Liver (tissue), 9 donors: ENCODE results near the gene FLVCR2. TPM values are rescaled to one million over a fixed set of nuclear protein-coding genes. Genes with fewer than 3 reads are reported as not detected.

Experiments used
- DNase-seq: peaks from one replicate; pipeline ENCODE4 v3.0.0-alpha.2; 2017; ENCODE audit warnings: low spot score
- H3K27ac ChIP-seq, 2 donors: one replicate each; pipeline ENCODE4 v1.7.0; 2013; ENCODE audit warnings: inconsistent platforms in 2 of 2, low read length in 2 of 2, control low read depth in 1 of 2, low read depth in 1 of 2, mild to moderate bottlenecking in 1 of 2
- H3K27me3 ChIP-seq, 4 donors: one replicate each; pipeline versions ENCODE4 v1.6.1 to v1.7.0; 2013; ENCODE audit warnings: low read length in 3 of 4, inconsistent platforms in 1 of 4, mild to moderate bottlenecking in 1 of 4, moderate library complexity in 1 of 4; ENCODE audit not compliant: control insufficient read depth in 4 of 4, insufficient read depth in 4 of 4
- H3K36me3 ChIP-seq, 4 donors: one replicate each; pipeline versions ENCODE4 v1.6.1 to v1.7.0; 2013; ENCODE audit warnings: low read length in 3 of 4, mild to moderate bottlenecking in 3 of 4, low read depth in 1 of 4, moderate library complexity in 1 of 4; ENCODE audit not compliant: control insufficient read depth in 4 of 4, insufficient read depth in 3 of 4
- H3K4me1 ChIP-seq, 4 donors: one replicate each; pipeline versions ENCODE4 v1.6.1 to v1.7.0; 2013; ENCODE audit warnings: low read length in 3 of 4, mild to moderate bottlenecking in 3 of 4, moderate library complexity in 1 of 4; ENCODE audit not compliant: control insufficient read depth in 4 of 4, insufficient read depth in 4 of 4
- H3K4me3 ChIP-seq, 3 donors: one replicate each; pipeline versions ENCODE4 v1.6.1 to v1.7.0; 2013; ENCODE audit warnings: low read length in 3 of 3, control low read depth in 1 of 3, low read depth in 1 of 3, mild to moderate bottlenecking in 1 of 3
- H3K9ac ChIP-seq, 2 donors: one replicate each; pipeline ENCODE4 v1.7.0; 2013; ENCODE audit warnings: low read length in 2 of 2, mild to moderate bottlenecking in 2 of 2, moderate library complexity in 2 of 2, control low read depth in 1 of 2, low read depth in 1 of 2
- H3K9me3 ChIP-seq, 4 donors: one replicate each; pipeline versions ENCODE4 v1.6.1 to v1.7.0; 2013; ENCODE audit warnings: low read length in 3 of 4; ENCODE audit not compliant: control insufficient read depth in 4 of 4
- EGR1 ChIP-seq, 2 donors: IDR thresholded peaks; 2 replicates each; pipeline ENCODE4 v1.6.1; 2016 to 2018; ENCODE audit warnings: antibody characterized with exemption in 2 of 2, low read depth in 2 of 2
- FOXA1 ChIP-seq: IDR thresholded peaks from 2 replicates; pipeline ENCODE4 v1.6.1; 2016; ENCODE audit warnings: antibody characterized with exemption
- GABPA ChIP-seq, 2 donors: IDR thresholded peaks in 1 of 2; conservative IDR thresholded peaks in 1 of 2; 2 replicates each; pipeline ENCODE4 v1.6.1; 2016; ENCODE audit warnings: antibody characterized with exemption in 2 of 2, mild to moderate bottlenecking in 1 of 2, moderate library complexity in 1 of 2
- HNF4A ChIP-seq, 2 donors: conservative IDR thresholded peaks; 2 replicates each; pipeline ENCODE4 v1.6.1; 2016; ENCODE audit warnings: antibody characterized with exemption in 2 of 2, mild to moderate bottlenecking in 2 of 2
- HNF4G ChIP-seq: IDR thresholded peaks from 2 replicates; pipeline ENCODE4 v1.6.1; 2016; ENCODE audit warnings: antibody characterized with exemption
- MAX ChIP-seq: IDR thresholded peaks from 2 replicates; pipeline ENCODE4 v1.6.1; 2016; ENCODE audit warnings: antibody characterized with exemption
- NR2F2 ChIP-seq: IDR thresholded peaks from 2 replicates; pipeline ENCODE4 v1.6.1; 2016; ENCODE audit warnings: antibody characterized with exemption
- RAD21 ChIP-seq, 2 donors: IDR thresholded peaks; 2 replicates each; pipeline ENCODE4 v1.6.1; 2016; ENCODE audit warnings: antibody characterized with exemption in 2 of 2, mild to moderate bottlenecking in 2 of 2
- SP1 ChIP-seq: IDR thresholded peaks from 2 replicates; pipeline ENCODE4 v1.6.1; 2018; ENCODE audit warnings: antibody characterized with exemption, mild to moderate bottlenecking
- TAF1 ChIP-seq: conservative IDR thresholded peaks from 2 replicates; pipeline ENCODE4 v1.6.1; 2016; ENCODE audit warnings: antibody characterized with exemption, mild to moderate bottlenecking
- YY1 ChIP-seq: IDR thresholded peaks from 2 replicates; pipeline ENCODE4 v1.6.1; 2016; ENCODE audit warnings: antibody characterized with exemption, mild to moderate bottlenecking
- WGBS: extraction: QIAGEN DNeasy Blood & Tissue Kit; methylation state at CpG from one replicate; pipeline ENCODE4 v1.1.7; 2013; 5-methylcytosine and 5-hydroxymethylcytosine counted together
- polyA plus RNA-seq, 2 donors: library from polyadenylated mRNA; stranded (reverse) in 1 of 2; unstranded in 1 of 2; fragments of 200-250 nt in 1 of 2; fragments of >200 nt in 1 of 2; fragmentation: Nextera tagmentation in 1 of 2; extraction: Ambion mirVana in 1 of 2; gene quantifications; one replicate each; pipeline versions ENCODE4 v1.2.1 to v1.2.3, GENCODE V29; 2013 to 2015
- total RNA-seq, 2 donors: library from RNA; depleted of rRNA; stranded (reverse); fragments of >200 nt; gene quantifications; one replicate each; pipeline ENCODE4 v1.2.3, GENCODE V29; 2014
- TF ChIP-seq, protein P1 (sequence below): IDR thresholded peaks from 2 replicates; pipeline ENCODE4 v1.6.1; 2016; ENCODE audit warnings: antibody characterized with exemption
- TF ChIP-seq, protein P2 (sequence below): IDR thresholded peaks from 2 replicates; pipeline ENCODE4 v1.6.1; 2016; ENCODE audit warnings: antibody characterized with exemption
- TF ChIP-seq, protein P3 (sequence below): IDR thresholded peaks from 2 replicates; pipeline ENCODE4 v1.6.1; 2016; ENCODE audit warnings: antibody characterized with exemption, mild to moderate bottlenecking
- TF ChIP-seq, protein P4 (sequence below): fragments of 150-350 bp; IDR thresholded peaks from 2 replicates; pipeline ENCODE4 v1.5.1; 2017; ENCODE audit warnings: improper control_type of control experiment, low read depth, low read length; ENCODE audit not compliant: missing input control
- donor health status: healthy.
- donor health status: healthy.
- donor health status: healthy.
- donor health status: healthy.
- donor health status: healthy.

Gene FLVCR2
- total and polyA plus RNA-seq, 4 donors: 8.7 to 13.1 (median 11.3) TPM

DNA sequence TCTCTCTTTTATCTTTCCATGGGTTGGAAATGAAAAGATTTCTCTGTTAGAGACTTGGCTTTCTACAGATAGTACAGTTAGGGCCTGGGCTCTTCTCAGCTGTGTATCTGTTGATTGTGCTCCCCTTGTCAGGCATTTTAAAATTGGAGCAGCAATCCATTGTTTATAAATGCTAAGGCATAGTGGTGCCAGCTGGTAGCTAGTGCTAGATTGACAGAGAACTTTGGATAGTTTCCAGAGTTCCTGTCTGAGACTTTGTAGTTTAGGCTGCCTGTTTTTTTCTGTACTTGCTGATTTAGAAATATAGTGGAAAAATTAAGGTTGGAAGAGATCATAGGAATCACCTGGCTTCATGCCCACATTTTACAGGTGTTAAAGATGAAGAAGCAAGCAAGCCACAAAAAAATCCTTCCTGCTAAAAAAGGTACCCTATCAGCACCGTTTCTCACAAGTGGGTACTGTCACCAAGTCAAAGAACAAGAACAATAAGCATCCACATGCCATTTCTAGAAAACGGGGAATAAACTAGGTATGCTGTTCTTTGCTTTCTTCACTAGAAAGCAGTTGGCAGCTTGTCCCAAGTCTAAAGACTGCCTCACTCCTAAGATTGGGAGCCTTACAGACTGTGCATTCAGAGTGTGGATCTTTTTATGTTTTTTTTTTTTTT lies 88.8 kb downstream of the FLVCR2 start:
- Histone ChIP-seq H3K36me3 (peaks cover 0 to 18% (median 18%) of the 10 kb centered on the region in 4 donors), H3K4me3 (no peak overlapping the region), H3K9me3 (no peaks in the 10 kb centered on the region), H3K9ac (no peak overlapping the region), H3K4me1 (no peaks in the 10 kb centered on the region), H3K27ac (no peak overlapping the region), H3K27me3 (no peaks in the 10 kb centered on the region)
- 92% methylated on average over 2 of the region's 2 CpGs for WGBS
- no peak for DNase-seq
- no peak for TF ChIP-seq NR2F2
- TF ChIP-seq, protein P1, sequence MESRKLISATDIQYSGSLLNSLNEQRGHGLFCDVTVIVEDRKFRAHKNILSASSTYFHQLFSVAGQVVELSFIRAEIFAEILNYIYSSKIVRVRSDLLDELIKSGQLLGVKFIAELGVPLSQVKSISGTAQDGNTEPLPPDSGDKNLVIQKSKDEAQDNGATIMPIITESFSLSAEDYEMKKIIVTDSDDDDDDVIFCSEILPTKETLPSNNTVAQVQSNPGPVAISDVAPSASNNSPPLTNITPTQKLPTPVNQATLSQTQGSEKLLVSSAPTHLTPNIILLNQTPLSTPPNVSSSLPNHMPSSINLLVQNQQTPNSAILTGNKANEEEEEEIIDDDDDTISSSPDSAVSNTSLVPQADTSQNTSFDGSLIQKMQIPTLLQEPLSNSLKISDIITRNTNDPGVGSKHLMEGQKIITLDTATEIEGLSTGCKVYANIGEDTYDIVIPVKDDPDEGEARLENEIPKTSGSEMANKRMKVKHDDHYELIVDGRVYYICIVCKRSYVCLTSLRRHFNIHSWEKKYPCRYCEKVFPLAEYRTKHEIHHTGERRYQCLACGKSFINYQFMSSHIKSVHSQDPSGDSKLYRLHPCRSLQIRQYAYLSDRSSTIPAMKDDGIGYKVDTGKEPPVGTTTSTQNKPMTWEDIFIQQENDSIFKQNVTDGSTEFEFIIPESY: no peak
- TF ChIP-seq HNF4G: no peak
- TF ChIP-seq YY1: no peak

- Histone ChIP-seq H3K27me3 (no peaks in the 10 kb centered on the region), H3K9ac (no peak overlapping the region), H3K4me1 (no peaks in the 10 kb centered on the region), H3K4me3 (no peak overlapping the region), H3K36me3 (peaks cover 0 to 18% (median 15%) of the 10 kb centered on the region in 4 donors), H3K27ac (no peak overlapping the region), H3K9me3 (no peaks in the 10 kb centered on the region)
- no peak for DNase-seq
- TF ChIP-seq EGR1 (IDR thresholded peaks at IDR 0.05; ENCODE audit: low read depth in 2 of 2): no peak
- WGBS: 94% methylated on average over 1 of the region's 1 CpG
Observed at GRCh38 chr14:75672605-75673192, 94.3 kb downstream of the FLVCR2 start.

- H3K4me3 ChIP-seq: no peak overlapping the region
- WGBS: 93% methylated on average over 4 of the region's 4 CpGs
- H3K27me3 ChIP-seq: no peaks in the 10 kb centered on the region
- no peaks in the 10 kb centered on the region for H3K9me3 ChIP-seq
- H3K4me1 ChIP-seq: no peaks in the 10 kb centered on the region
- DNase-seq: no peak
- peaks cover 0 to 18% (median 15%) of the 10 kb centered on the region in 4 donors for H3K36me3 ChIP-seq
- no peak overlapping the region for H3K27ac ChIP-seq
- H3K9ac ChIP-seq: no peak overlapping the region
- no peak for TF ChIP-seq FOXA1
- no peak for TF ChIP-seq EGR1 (IDR thresholded peaks at IDR 0.05; ENCODE audit: low read depth in 2 of 2)
- no peak for TF ChIP-seq HNF4A (conservative IDR thresholded peaks at IDR 0.05)
- no peak for TF ChIP-seq NR2F2
- TF ChIP-seq, protein P2, sequence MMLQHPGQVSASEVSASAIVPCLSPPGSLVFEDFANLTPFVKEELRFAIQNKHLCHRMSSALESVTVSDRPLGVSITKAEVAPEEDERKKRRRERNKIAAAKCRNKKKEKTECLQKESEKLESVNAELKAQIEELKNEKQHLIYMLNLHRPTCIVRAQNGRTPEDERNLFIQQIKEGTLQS: no peak
- TF ChIP-seq YY1: no peak
- no peak for TF ChIP-seq TAF1
- no peak for TF ChIP-seq RAD21 (IDR thresholded peaks at IDR 0.05)
- no peak for TF ChIP-seq SP1
- TF ChIP-seq, protein P1: no peak
- TF ChIP-seq GABPA (IDR thresholded peaks at IDR 0.05 in 1 of 2, conservative IDR thresholded peaks at IDR 0.05 in 1 of 2): no peak
- TF ChIP-seq, protein P3, sequence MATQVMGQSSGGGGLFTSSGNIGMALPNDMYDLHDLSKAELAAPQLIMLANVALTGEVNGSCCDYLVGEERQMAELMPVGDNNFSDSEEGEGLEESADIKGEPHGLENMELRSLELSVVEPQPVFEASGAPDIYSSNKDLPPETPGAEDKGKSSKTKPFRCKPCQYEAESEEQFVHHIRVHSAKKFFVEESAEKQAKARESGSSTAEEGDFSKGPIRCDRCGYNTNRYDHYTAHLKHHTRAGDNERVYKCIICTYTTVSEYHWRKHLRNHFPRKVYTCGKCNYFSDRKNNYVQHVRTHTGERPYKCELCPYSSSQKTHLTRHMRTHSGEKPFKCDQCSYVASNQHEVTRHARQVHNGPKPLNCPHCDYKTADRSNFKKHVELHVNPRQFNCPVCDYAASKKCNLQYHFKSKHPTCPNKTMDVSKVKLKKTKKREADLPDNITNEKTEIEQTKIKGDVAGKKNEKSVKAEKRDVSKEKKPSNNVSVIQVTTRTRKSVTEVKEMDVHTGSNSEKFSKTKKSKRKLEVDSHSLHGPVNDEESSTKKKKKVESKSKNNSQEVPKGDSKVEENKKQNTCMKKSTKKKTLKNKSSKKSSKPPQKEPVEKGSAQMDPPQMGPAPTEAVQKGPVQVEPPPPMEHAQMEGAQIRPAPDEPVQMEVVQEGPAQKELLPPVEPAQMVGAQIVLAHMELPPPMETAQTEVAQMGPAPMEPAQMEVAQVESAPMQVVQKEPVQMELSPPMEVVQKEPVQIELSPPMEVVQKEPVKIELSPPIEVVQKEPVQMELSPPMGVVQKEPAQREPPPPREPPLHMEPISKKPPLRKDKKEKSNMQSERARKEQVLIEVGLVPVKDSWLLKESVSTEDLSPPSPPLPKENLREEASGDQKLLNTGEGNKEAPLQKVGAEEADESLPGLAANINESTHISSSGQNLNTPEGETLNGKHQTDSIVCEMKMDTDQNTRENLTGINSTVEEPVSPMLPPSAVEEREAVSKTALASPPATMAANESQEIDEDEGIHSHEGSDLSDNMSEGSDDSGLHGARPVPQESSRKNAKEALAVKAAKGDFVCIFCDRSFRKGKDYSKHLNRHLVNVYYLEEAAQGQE: no peak
- TF ChIP-seq, protein P4, sequence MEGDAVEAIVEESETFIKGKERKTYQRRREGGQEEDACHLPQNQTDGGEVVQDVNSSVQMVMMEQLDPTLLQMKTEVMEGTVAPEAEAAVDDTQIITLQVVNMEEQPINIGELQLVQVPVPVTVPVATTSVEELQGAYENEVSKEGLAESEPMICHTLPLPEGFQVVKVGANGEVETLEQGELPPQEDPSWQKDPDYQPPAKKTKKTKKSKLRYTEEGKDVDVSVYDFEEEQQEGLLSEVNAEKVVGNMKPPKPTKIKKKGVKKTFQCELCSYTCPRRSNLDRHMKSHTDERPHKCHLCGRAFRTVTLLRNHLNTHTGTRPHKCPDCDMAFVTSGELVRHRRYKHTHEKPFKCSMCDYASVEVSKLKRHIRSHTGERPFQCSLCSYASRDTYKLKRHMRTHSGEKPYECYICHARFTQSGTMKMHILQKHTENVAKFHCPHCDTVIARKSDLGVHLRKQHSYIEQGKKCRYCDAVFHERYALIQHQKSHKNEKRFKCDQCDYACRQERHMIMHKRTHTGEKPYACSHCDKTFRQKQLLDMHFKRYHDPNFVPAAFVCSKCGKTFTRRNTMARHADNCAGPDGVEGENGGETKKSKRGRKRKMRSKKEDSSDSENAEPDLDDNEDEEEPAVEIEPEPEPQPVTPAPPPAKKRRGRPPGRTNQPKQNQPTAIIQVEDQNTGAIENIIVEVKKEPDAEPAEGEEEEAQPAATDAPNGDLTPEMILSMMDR: no peak
- TF ChIP-seq MAX: no peak
- no peak for TF ChIP-seq HNF4G
Observed at GRCh38 chr14:75673345-75674035, 95.1 kb downstream of the FLVCR2 start.
